Esophagus muscularis mucosa (tissue), 3 donors: ENCODE data around the gene KCNQ5.

Experiments
- POLR2A ChIP-seq: fragments of 450-650 bp; IDR thresholded peaks from one replicate; pipeline ENCODE4 v1.6.1; 2017; ENCODE audit warnings: antibody characterized with exemption, moderate library complexity, mild to moderate bottlenecking, low read depth
- POLR2AphosphoS5 ChIP-seq, 2 donors: sonication (generic); formaldehyde crosslinking; IDR thresholded peaks; one replicate each; pipeline ENCODE4 v1.6.1; 2017; ENCODE audit warnings: antibody characterized with exemption in 2 of 2
- TF ChIP-seq, protein P1 (sequence below), 3 experiments: fragments of 200-600 bp in 2 of 3; fragments of 450-650 bp in 1 of 3; sonication (generic) in 2 of 3; IDR thresholded peaks; one replicate each; pipeline ENCODE4 v1.5.1; 2017 to 2019; ENCODE audit warnings: antibody characterized with exemption in 3 of 3, mild to moderate bottlenecking in 2 of 3, moderate library complexity in 1 of 3

- TF ChIP-seq, protein P1, sequence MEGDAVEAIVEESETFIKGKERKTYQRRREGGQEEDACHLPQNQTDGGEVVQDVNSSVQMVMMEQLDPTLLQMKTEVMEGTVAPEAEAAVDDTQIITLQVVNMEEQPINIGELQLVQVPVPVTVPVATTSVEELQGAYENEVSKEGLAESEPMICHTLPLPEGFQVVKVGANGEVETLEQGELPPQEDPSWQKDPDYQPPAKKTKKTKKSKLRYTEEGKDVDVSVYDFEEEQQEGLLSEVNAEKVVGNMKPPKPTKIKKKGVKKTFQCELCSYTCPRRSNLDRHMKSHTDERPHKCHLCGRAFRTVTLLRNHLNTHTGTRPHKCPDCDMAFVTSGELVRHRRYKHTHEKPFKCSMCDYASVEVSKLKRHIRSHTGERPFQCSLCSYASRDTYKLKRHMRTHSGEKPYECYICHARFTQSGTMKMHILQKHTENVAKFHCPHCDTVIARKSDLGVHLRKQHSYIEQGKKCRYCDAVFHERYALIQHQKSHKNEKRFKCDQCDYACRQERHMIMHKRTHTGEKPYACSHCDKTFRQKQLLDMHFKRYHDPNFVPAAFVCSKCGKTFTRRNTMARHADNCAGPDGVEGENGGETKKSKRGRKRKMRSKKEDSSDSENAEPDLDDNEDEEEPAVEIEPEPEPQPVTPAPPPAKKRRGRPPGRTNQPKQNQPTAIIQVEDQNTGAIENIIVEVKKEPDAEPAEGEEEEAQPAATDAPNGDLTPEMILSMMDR (IDR thresholded peaks at IDR 0.05), result no peak
- TF ChIP-seq POLR2A (no peak), POLR2AphosphoS5 (IDR thresholded peaks at IDR 0.05) (no peak)
Measured at GRCh38 chr6:72861935-72862432, 240.1 kb downstream of the KCNQ5 start.
